Smooth muscle cell of the coronary artery (primary cell): ENCODE data around the gene FGF19. TPM values are rescaled to one million over a fixed set of nuclear protein-coding genes. Genes with fewer than 3 reads are reported as not detected.

ENCODE experiments used
- total RNA-seq: library from RNA; depleted of rRNA; stranded (reverse); fragments of >200 nt; gene quantifications from 2 replicates; pipeline ENCODE4 v1.2.3, GENCODE V29; 2014; ENCODE audit warnings: low replicate concordance

Gene FGF19
- total RNA-seq, result not detected in 2 replicates

GRCh38 chr11:69703768-69704507 is at the start of gene FGF19:
FGF19 (minus strand) TSS chr11:69704022; CDS start chr11:69703876, 146 bp downstream.

GRCh38 chr11:69674886-69675714 is 28.7 kb downstream of the FGF19 start, which contains the start of gene LTO1:
LTO1 (minus strand) TSS chr11:69675353; CDS start chr11:69675239, 114 bp downstream.

Other genes with a start within 250 kb of the FGF19 start
- gene LINC01488, start 222.4 kb downstream of the FGF19 start, total RNA-seq, result 0.08 TPM in 1 of 2 replicates, not detected in the other
- gene CCND1, start 62.9 kb downstream of the FGF19 start, total RNA-seq, result 627 and 673 TPM in 2 replicates
- gene LTO1, start 28.7 kb downstream of the FGF19 start, total RNA-seq, result 15.7 and 17.3 TPM in 2 replicates
- not detected in 2 replicates for gene FGF4, start 71.3 kb upstream of the FGF19 start, total RNA-seq
- gene FGF3, start 115.4 kb upstream of the FGF19 start, total RNA-seq, result not detected in 2 replicates